Hindlimb muscle (tissue), 1 donor: ENCODE measurements around the gene EPOP. TPM values are rescaled to one million over a fixed set of nuclear protein-coding genes. Genes with fewer than 3 reads are reported as not detected.
"Not testable (repeated sequence)": the region's sequence is repeated elsewhere in the genome, so short reads cannot be mapped to it uniquely, and the experiment has no call there.

Experiments used
- DNase-seq: peaks from one replicate; pipeline ENCODE4 v3.0.0-alpha.2; 2013
- polyA plus RNA-seq: library from polyadenylated mRNA; unstranded; fragments of 120-200 nt; gene quantifications from one replicate; pipeline ENCODE4 v1.2.1, GENCODE V29; 2013; ENCODE audit not compliant: insufficient read length

EPOP gene
- polyA plus RNA-seq, 1 donor: 0.48 TPM

DNA sequence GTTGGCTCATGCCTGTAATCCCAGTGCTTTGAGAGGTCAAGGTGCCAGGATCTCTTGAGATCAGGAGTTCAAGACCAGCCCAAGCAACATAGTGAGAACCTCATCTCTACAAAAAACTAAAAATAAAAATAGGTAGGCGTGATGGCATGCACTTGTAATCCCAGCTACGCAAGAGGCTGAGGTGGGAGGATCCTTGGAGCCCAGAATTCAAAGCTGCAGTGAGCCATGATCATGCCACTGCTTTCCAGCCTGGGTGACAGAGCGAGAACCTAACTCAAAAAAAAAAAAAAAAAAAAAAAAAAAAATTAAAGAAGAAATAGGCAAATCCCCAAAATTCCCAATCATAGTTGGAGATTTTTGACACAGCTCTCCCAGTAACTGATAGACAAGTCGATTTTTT, 36.8 kb downstream of the EPOP start:
- DNase-seq: no peak

DNA sequence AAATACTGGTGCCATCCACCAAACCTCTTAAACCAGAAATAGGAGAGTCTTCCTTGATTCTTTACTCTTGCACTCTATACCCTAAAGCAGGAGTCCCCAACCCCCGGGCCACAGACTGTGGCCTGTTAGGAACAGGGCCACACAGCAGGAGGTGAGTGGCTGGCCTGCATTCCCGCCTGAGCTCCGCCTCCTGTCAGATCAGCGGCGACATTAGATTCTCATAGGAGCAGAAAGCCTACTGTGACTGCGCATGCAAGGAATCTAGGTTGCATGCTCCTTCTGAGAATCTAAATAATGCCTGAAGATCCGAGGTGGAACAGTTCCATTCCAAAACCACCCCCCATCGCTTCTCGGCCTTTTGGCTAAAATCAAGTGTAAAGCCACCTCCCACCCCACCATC, 38.7 kb downstream of the EPOP start:
- no peak for DNase-seq

DNA sequence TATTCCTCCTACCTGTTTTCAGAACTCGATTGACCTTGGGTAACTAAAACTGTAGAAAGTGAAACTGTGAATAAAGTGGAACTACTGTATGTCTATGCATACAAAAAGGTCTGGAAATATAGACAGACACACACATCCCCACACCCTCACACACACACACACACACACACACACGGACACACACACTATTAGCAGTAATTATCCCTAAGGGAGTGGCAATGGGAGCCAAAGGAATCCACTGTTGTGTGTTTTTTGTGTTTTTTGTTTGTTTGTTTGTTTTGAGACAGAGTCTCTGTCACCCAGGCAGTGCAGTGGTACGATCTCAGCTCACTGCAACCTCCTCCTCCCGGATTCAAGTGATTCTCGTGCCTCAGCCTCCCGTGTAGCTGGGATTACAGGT, 42.4 kb downstream of the EPOP start:
- no peak for DNase-seq

DNA sequence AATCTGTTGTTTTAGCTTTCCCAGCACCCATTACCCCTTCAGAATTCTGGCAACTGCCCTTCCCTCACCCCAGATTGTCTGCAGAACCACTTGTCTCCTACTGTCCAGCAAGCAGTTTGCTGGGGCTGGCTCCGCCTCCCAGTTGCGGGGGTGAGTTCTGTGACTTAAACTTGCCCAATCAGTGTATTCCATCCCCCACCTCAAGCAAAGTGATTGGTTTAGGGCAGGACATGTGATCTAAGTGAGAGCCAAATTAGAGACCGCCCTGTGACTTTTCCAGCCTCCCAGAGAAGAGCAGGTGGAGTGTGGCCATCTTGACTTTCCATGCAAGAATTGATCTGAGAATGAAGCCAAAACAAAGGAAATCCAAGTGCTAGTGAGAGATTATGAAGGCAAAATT, 46.3 kb downstream of the EPOP start:
- DNase-seq: no peak

DNA sequence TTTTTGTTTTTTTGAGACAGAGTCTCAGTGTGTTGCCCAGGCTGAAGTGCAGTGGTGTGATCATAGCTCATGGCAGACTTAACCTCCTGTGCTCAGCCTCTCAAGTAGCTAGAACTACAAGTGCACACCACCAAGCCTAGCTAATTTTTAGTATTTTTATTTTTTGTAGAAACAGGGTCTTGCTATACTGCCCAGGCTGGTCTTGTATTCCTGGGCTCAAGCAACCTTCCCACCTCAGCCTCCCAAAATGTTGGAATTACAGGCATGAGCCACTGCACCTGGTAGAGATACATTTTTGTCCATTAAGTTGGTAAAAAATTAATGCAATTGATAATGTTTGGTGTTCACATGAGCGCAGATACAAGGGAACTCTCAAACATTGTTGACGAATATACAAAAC, 46.8 kb downstream of the EPOP start:
- DNase-seq: no peak

DNA sequence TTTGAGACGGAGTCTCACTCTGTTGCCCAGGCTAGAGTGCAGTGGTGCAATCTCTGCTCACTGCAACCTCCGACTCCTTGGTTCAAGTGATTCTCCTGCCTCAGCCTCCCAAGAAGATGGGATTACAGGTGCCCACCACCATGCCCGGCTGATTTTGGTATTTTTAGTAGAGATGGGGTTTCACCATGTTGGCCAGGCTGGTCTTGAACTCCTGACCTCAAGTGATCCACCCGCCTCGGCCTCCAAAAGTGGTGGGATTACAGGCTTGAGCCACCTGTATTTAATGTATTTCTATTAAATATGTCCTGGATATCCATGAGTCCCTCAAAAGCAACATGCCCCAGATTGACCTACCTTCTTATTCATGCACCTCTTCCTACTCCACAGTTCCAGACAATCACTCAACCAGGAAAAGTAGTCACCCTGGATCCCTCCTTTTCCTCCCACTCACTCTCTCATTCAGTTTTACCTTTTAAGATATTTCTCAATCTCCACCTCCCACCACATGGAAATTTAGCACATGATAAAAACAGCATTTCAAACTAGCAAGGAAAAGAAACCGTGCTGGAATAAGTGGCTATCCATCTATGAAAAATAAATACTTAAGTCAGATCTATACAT, 48.0 kb downstream of the EPOP start:
- DNase-seq: not testable (repeated sequence)

DNA sequence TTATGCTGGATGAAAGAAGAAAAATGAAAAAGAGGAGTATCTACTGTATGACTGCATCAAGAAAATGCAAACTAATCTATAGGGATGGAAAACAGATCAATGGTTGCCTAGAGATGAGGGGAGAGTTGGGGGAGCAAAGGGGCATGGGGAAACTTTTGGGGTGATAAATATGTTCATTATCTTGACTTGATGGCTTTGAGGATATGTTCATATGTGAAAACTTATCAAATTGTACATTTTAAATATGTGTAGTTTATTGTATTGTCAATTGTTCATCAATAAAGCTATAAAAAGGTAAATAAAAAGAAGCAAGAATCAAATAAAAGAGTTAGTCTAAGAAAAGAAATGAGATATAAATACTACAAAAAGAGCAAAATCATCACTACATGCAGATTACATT, 49.3 kb downstream of the EPOP start:
- no peak for DNase-seq

DNA sequence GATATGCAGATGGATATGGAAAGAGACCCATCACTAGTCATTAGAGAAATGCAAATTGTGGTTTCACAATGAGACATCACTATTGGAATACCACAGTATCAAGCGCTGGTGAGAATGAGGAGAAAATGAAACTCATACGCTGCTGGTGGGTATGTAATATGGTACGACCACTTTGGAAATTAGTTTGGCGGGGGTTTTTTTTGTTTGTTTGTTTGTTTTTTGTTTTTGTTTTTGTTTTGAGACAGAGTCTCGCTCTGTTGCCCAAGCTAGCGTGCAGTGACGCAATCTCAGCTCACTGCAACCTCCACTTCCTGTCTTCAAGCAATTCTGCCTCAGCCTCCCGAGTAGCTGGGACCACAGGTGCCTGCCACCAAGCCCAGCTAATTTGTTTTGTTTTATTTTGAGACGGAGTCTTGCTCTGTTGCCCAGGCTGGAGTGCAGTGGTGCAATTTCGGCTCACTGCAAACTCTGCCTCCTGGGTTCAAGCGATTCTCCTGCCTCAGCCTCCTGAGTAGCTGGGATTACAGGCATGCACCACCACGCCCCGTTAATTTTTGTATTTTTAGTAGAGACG, 49.9 kb downstream of the EPOP start:
- not testable (repeated sequence) for DNase-seq

Other genes starting within 250 kb of the EPOP start
- 47.9 TPM for gene ARHGAP23, start 246.5 kb downstream of the EPOP start, polyA plus RNA-seq
- 1.2 TPM for gene SRCIN1, start 69.0 kb downstream of the EPOP start, polyA plus RNA-seq
- gene MLLT6, start 30.3 kb upstream of the EPOP start, polyA plus RNA-seq: 81.8 TPM
- gene CISD3, start 55.4 kb upstream of the EPOP start, polyA plus RNA-seq: 16.8 TPM
- 32.7 TPM for gene PCGF2, start 73.4 kb upstream of the EPOP start, polyA plus RNA-seq
- 67.5 TPM for gene PSMB3, start 77.8 kb upstream of the EPOP start, polyA plus RNA-seq
- gene PIP4K2B, start 124.6 kb upstream of the EPOP start, polyA plus RNA-seq: 72.5 TPM
- gene CWC25, start 150.4 kb upstream of the EPOP start, polyA plus RNA-seq: 14.9 TPM
- 2,574 TPM for gene RPL23, start 178.8 kb upstream of the EPOP start, polyA plus RNA-seq
- gene LASP1, start 195.1 kb upstream of the EPOP start, polyA plus RNA-seq: 74.6 TPM